Skeletal muscle tissue (tissue), 4 donors: ENCODE results near the gene SLC2A1. TPM values are rescaled to one million over a fixed set of nuclear protein-coding genes. Genes with fewer than 3 reads are reported as not detected.
A peak's percentile ranks its signal among the peaks of the same experiment; 100 is the strongest.

Experiments used
- H3K27ac ChIP-seq: one replicate; pipeline ENCODE4 v1.7.0; 2013; ENCODE audit warnings: mild to moderate bottlenecking, low read depth, low read length, inconsistent platforms
- H3K27me3 ChIP-seq, 3 donors: one replicate each; pipeline ENCODE4 v1.7.0; 2013; ENCODE audit warnings: low read length in 3 of 3; ENCODE audit not compliant: control insufficient read depth in 3 of 3, insufficient read depth in 3 of 3
- H3K36me3 ChIP-seq, 3 donors: one replicate each; pipeline ENCODE4 v1.7.0; 2013; ENCODE audit warnings: low read length in 3 of 3; ENCODE audit not compliant: control insufficient read depth in 3 of 3, insufficient read depth in 3 of 3
- H3K4me1 ChIP-seq, 3 donors: one replicate each; pipeline ENCODE4 v1.7.0; 2013; ENCODE audit warnings: low read length in 3 of 3, mild to moderate bottlenecking in 3 of 3; ENCODE audit not compliant: control insufficient read depth in 3 of 3, insufficient read depth in 3 of 3
- H3K4me3 ChIP-seq, 3 donors: one replicate each; pipeline ENCODE4 v1.7.0; 2013; ENCODE audit warnings: low read length in 3 of 3
- H3K9ac ChIP-seq, 3 donors: one replicate each; pipeline ENCODE4 v1.7.0; 2013; ENCODE audit warnings: low read length in 3 of 3, mild to moderate bottlenecking in 3 of 3, moderate library complexity in 2 of 3, low read depth in 1 of 3
- H3K9me3 ChIP-seq, 3 donors: one replicate each; pipeline ENCODE4 v1.7.0; 2013; ENCODE audit warnings: low read length in 3 of 3; ENCODE audit not compliant: control insufficient read depth in 3 of 3
- total RNA-seq: library from RNA; depleted of rRNA; stranded (reverse); fragments of >200 nt; gene quantifications from one replicate; pipeline ENCODE4 v1.2.3, GENCODE V29; 2014
- donor health status: Osteomylitis.

The SLC2A1 gene
- total RNA-seq, 1 donor from 2014 or later = 28.2 TPM

DNA sequence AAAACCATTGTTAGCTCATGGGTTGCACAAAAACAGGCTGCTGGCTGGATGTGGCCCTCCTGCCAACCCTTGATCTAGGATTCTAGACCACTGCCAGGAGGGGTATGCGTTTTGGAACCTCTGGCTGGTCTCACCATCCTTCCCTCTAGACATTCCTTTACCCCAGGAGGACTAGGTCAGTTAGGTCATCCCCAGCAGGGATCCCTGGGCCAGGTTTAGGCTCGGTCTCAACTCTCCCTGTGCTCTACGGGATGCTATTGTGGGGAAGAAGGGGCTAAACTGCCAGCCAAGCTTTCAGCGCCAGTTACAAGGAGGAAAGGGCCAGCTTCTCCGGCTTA, 22.7 kb downstream of the SLC2A1 start:
- Histone ChIP-seq H3K9me3 (no peaks in the 10 kb centered on the region), H3K27ac (no peak overlapping the region), H3K4me1 (peaks cover 16 to 30% (median 26%) of the 10 kb centered on the region in 3 donors), H3K27me3 (peaks cover 0 to 3% (median 0%) of the 10 kb centered on the region in 3 donors), H3K9ac (no peak overlapping the region), H3K36me3 (no peaks in the 10 kb centered on the region), H3K4me3 (no peak overlapping the region)

DNA sequence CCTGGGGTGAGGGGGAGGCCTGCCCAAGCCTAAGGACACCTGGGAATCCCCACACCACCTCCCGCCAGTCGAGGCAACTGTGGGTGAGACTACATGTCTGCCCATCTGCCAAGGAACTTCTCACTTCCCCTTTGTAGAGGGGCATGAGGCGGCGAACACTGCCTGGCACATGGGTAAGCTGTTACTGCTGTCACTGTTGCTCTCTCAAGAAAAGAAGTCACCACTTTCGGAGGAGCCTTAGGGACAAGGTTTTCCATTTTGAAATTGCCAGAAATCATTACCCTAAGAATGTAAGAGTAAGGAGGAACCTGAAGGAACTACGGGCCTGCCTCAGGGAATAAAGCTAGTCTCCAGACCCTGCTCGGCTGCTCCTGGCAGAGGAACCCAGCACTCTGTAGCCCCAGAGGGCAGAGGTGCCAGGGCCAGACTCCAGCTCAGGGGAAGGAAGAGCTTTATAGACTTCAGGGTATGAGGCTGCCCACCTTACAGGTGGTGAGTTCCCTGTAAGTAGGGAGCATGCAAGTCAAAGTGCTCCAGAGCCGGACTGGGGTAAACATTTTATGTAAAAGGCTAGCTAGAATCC, 23.3 kb downstream of the SLC2A1 start:
- no peak overlapping the region for H3K27ac ChIP-seq
- no peaks in the 10 kb centered on the region for H3K36me3 ChIP-seq
- H3K4me1 ChIP-seq = peaks cover 16 to 26% (median 23%) of the 10 kb centered on the region in 3 donors
- H3K9ac ChIP-seq = no peak overlapping the region
- peaks cover 0 to 3% (median 0%) of the 10 kb centered on the region in 3 donors for H3K27me3 ChIP-seq
- H3K4me3 ChIP-seq = no peak overlapping the region
- no peaks in the 10 kb centered on the region for H3K9me3 ChIP-seq

DNA sequence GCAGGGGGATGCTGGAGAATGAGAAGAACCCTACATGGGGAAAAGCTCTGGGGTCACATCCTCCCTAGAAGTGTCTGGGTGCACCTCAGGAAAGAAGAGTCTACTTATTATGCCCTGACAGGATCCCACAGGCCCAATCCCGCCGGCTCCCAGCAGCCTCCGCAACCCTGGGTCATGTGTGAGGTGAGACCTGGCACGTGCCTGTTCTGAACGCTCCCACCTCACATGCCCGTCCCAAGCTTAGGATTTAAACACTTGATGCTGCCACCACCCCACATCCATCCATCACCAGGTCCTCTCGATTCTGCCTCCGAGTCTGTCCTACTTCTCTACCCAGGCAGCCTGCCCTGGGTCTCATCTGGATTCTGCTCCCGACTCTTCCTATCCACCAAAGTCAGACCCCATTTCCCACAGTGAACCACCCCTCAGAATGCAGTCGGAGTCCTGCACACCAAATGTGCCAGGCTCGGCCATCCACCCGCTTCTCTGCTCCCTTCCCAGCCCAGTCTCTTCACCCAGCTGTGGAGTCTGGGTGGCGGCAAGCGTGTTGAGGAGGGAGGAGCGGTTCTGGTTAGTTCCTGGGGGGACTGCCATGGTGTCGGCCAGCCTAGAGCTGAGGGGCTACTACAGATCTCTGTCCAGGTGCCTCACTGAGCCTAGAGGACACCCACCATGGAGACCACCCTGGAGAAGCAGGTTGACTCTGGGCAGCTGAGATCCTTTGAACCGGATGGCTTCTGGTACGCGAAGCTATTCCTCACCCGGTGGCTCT, 23.9 kb downstream of the SLC2A1 start:
- Histone ChIP-seq H3K27me3 (peaks cover 0 to 3% (median 0%) of the 10 kb centered on the region in 3 donors), H3K9me3 (no peaks in the 10 kb centered on the region), H3K9ac (no peak overlapping the region), H3K4me1 (peaks cover 16 to 26% (median 23%) of the 10 kb centered on the region in 3 donors), H3K36me3 (no peaks in the 10 kb centered on the region), H3K27ac (no peak overlapping the region), H3K4me3 (no peak overlapping the region)

DNA sequence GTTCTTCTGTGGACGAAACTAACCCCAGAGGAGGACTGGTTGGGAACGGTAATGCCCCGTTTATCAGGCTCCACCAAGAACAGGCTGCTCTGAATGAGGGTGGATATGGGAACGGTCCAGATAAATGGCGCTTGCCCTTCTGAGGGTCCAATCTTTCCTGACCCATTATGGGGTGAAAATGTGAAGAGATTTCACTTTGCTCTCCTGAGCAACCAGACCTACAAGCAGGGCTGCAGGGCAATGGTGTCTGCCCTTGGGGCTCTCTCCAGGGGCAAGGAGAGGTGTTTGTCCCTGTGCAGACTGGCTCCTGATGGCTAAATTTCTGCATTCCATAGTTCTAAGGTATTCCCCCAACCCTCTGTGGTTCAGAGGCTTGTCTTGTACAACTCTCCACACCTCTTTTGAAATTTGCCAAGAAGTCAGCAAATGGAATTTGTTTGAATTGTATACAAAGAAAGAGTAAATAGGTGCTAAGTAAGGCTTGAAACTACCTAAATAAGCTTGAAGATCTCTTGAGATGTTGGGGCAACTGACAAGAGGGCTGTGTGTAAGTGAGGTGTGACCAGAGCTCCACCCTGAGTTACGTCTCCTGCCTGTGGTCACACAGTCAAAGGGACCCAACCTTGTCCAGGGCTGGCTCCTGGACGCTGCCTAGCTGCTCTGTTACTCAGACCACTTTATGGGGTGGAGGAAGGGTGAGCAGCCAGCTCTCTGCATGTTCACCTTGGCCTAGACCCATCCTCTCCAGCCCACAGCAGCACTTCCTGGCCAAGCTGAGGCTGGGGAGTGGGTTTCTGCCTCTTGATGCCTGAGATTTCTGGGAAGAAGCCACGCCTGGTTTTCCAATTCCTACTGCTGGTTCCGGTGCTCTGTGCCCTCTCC, 24.8 kb downstream of the SLC2A1 start:
- peaks cover 0 to 3% (median 0%) of the 10 kb centered on the region in 3 donors for H3K27me3 ChIP-seq
- H3K9ac ChIP-seq = no peak overlapping the region
- peaks cover 0 to 2% (median under 1%) of the 10 kb centered on the region in 3 donors for H3K36me3 ChIP-seq
- no peaks in the 10 kb centered on the region for H3K9me3 ChIP-seq
- no peak overlapping the region for H3K4me3 ChIP-seq
- peaks cover 16 to 26% (median 23%) of the 10 kb centered on the region in 3 donors for H3K4me1 ChIP-seq
- no peak overlapping the region for H3K27ac ChIP-seq

DNA sequence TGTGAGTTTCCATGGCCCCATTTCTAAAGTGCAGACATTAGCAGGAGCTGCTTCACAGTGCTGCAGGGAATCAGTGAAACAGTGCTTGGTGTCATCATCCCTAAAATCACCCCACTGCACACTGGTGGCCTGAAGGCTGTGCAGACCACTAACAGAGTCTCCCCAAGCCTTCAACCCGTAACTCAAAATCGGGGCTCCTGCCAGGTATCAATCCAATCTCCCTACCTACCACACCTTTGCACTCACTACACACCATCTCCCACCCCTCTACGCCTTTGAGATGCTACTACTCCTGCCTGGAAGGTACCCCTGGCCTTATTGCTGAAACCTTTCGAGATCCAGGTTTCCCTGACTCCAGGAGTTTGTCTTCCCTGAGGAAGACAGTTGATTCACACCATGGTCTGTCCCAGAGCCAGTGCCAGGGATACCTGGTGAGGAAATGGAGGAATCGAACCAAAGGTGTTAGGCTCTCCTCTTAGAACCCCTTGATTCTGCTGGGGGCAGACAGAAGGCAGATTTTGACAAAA, 25.5 kb downstream of the SLC2A1 start:
- H3K36me3 ChIP-seq = peaks cover 0 to 3% (median 2%) of the 10 kb centered on the region in 3 donors
- no peaks in the 10 kb centered on the region for H3K9me3 ChIP-seq
- H3K4me1 ChIP-seq = peaks cover 16 to 25% (median 23%) of the 10 kb centered on the region in 3 donors
- H3K27ac ChIP-seq = no peak overlapping the region
- H3K4me3 ChIP-seq = no peak overlapping the region
- H3K9ac ChIP-seq = no peak overlapping the region
- H3K27me3 ChIP-seq = peaks cover 0 to 3% (median 0%) of the 10 kb centered on the region in 3 donors

DNA sequence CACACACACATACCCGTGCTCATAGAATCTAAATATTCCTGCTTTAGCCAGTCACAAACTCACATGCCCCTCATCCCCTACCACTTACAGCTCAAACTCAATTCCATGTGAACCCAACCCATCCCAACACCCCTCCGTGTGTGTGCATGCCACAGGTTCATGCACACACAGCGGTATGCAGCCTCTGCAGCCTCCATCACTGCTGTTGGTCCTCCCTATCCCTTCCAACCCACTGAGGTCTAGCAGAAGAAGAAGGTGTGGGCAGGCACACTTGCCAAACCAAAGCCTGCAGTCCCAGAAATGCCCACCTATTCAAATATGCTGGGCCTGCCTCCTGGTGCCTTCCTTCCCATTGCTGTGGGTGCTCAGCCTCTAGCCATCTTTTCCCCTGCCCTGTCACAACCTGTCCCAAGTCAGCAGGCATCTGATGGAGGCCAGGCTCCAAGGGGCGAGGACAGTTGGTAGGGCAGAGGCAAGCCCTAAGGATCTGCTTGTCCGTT, 26.2 kb downstream of the SLC2A1 start:
- peaks cover 0 to 3% (median 0%) of the 10 kb centered on the region in 3 donors for H3K27me3 ChIP-seq
- no peak overlapping the region for H3K4me3 ChIP-seq
- no peak overlapping the region for H3K9ac ChIP-seq
- no peak overlapping the region for H3K27ac ChIP-seq
- H3K36me3 ChIP-seq = peaks cover 0 to 3% (median 2%) of the 10 kb centered on the region in 3 donors
- H3K4me1 ChIP-seq = peaks cover 16 to 22% (median 20%) of the 10 kb centered on the region in 3 donors
- H3K9me3 ChIP-seq = no peaks in the 10 kb centered on the region

DNA sequence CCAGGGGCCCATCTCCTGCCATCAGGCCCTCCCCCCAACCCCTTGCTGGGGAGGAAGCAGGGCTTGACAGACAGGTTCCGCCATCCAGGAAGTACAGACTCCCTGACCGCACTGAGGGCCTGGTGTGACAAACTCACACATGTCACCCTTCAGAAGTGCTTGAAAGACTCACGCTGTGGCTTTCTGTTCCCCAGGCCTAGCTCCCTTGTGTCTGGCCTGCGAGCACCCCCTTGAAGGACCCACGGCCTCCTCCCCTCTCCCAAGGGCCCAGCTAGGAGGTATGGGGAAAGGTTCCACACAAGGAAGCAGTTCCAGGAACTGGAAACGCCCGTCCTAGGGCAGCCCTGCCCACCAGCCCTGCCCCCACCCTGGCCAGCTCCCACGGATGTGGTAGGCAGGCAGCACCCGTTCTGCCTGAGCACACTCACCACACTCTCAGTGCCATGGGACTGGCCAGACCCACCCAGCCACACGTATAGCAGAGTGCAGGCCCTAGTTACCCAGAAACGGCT, 26.7 kb downstream of the SLC2A1 start:
- peak overlapping the region; percentile 30 for H3K27ac ChIP-seq
- peaks cover 0 to 3% (median 0%) of the 10 kb centered on the region in 3 donors for H3K27me3 ChIP-seq
- H3K4me1 ChIP-seq = peaks cover 10 to 17% (median 14%) of the 10 kb centered on the region in 3 donors
- no peak overlapping the region for H3K9ac ChIP-seq
- H3K4me3 ChIP-seq = no peak overlapping the region
- H3K9me3 ChIP-seq = no peaks in the 10 kb centered on the region
- H3K36me3 ChIP-seq = peaks cover 0 to 3% (median 2%) of the 10 kb centered on the region in 3 donors

DNA sequence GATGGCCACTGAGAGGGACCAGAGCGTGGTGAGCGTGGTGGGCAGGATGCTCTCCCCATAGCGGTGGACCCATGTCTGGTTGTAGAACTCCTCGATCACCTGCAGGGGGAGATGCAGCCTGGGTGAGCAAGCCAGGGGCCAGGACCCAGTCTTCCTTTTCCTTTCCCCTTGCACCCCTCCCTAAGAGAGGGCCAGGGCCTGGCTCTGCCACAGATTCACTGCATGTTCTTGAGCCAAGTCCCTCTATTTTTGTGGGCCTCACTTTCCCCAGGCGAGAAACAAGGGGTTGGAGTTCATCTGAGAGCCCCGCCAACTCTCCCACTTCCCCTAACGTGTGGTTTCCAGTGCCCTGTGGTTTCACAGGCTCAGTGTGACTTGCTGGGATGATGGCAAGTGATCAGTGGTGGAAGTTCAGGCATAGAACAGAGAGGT, 27.5 kb downstream of the SLC2A1 start:
- Histone ChIP-seq H3K27me3 (peaks cover 0 to 3% (median 0%) of the 10 kb centered on the region in 3 donors), H3K27ac (no peak overlapping the region), H3K9ac (no peak overlapping the region), H3K36me3 (peaks cover 0 to 3% (median 2%) of the 10 kb centered on the region in 3 donors), H3K9me3 (no peaks in the 10 kb centered on the region), H3K4me3 (no peak overlapping the region), H3K4me1 (peaks cover 3 to 9% (median 6%) of the 10 kb centered on the region in 3 donors)
